Left lung (tissue), 8 donors: ENCODE results near the gene FGF5. TPM values are rescaled to one million over a fixed set of nuclear protein-coding genes. Genes with fewer than 3 reads are reported as not detected.

Experiments used
- polyA plus RNA-seq, 6 donors: library from polyadenylated mRNA; unstranded; fragments of 120-200 nt; gene quantifications; one replicate each; pipeline ENCODE4 v1.2.1, GENCODE V29; 2013; ENCODE audit not compliant: insufficient read length in 6 of 6
- total RNA-seq, 2 donors: library from RNA; stranded (reverse); fragmentation: NEBNext Ultra II Directional; extraction: Animal tissue kit (Norgen Biotek cat#: 25700); gene quantifications; one replicate each; pipeline ENCODE4 v1.2.1, GENCODE V29; 2021
- donor health status: DM: no; HTN: yes; CAD: no.
- donor health status: DM: no; HTN: no; CAD: no.

The FGF5 gene
- total and polyA plus RNA-seq, 8 donors = 0.03 to 0.05 (median 0.04) TPM; not detected in 5

Other genes starting within 250 kb of the FGF5 start
- 10 to 100 TPM; 45.6 to 73.3 TPM for gene ANTXR2, start 193.4 kb upstream of the FGF5 start, total RNA-seq
- gene ANTXR2, start 193.4 kb upstream of the FGF5 start, polyA plus RNA-seq = 10 to 100 TPM; 59.0 to 72.2 (median 66.1) TPM
- 1 to 10 TPM in 1 of 2 donors, under 1 TPM in 1; 0.52 to 1.9 TPM for gene PRDM8, start 69.2 kb upstream of the FGF5 start, total RNA-seq
- gene PRDM8, start 69.2 kb upstream of the FGF5 start, polyA plus RNA-seq = 1 to 10 TPM in 4 of 6 donors, under 1 TPM in 2; 0.41 to 1.5 (median 1.2) TPM
- gene CFAP299, start 69.1 kb downstream of the FGF5 start, total RNA-seq = 1 to 10 TPM in 1 of 2 donors, not detected in 1; 1.3 TPM
- 1 to 10 TPM; 1.2 to 2.3 (median 1.9) TPM for gene CFAP299, start 69.1 kb downstream of the FGF5 start, polyA plus RNA-seq